Amygdala (tissue), 56 donors: ENCODE measurements around the gene FRMD5.
"Not testable (repeated sequence)": the region's sequence is repeated elsewhere in the genome, so short reads cannot be mapped to it uniquely, and the experiment has no call there.

ENCODE experiments used
- DNase-seq, 56 donors: peaks; one replicate each; lab custom pipeline; 2025; lab: John Stamatoyannopoulos, UW

Gene FRMD5

DNA sequence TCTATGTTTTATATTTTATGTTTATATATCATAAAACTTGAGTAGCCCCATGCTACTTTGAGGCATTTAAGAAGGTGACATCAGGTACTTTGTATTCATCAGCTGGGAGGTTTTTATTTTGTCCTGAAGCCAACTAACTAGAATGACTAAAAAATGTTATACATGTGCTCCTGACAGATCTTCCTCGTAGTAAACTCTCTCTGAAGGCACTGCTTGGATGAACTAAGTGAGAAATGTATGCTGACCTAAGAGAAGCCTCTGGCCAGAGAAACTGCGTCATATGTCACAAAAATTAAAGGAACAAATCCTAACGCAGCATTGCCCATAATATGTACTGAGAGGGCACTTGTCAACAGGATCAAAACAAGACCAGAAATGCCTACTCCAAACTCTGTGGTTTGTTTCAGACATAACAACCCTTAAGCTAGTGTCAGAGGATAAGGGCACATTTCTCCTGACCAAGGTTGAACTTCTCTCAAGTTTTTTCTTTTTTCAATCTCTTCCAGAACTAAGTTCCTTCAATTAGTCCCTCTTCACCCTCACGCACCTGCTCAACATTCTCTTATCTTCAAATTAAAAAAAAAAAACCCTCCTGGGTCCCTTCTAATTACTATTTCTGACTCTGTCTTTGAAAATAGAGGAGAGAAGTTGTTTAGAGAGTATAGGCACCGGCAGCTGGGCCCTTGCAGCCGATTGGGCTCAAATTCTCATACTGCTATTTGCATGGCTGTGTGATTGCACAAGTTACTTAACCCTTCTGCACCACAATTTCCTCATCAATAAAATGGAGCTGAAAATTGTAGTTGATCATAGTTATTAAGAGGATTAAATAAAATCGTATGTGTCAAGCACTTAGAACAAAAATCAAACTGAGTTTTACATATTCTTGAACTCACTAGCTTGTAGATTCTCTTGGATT, 159.0 kb downstream of the FRMD5 start:
- DNase-seq: no peak

DNA sequence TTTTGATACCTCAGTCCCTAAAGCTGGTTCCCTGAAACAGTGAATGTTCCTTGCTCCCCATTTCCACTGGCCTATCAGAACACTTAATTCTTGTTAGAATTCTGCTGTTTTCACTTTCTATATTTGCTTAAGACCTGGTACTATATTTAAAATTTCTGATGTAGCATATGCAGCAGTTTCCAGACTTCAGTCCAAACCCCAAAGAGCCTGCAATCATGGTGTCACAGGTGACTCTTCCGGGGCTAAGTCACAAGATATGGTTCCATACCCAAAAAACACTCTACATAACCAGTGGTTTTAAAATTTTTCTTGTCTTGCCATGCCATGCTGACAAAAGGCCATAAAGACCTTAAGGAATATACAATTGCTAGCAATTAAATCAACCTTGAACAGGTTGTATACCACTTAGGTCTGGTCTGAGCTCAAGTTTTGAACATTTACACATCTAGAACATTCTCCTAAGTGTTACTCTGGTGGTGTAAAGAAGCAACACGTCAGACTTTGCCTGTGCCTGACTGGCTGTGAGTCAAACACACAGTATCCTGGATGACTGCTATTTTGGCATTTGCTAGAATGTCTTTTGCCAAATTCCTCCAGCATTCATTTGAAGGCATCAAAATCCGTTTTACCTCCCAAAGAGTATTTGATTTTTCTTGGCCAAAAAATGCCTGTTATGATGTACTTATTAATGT, 160.0 kb downstream of the FRMD5 start:
- no peak for DNase-seq

DNA sequence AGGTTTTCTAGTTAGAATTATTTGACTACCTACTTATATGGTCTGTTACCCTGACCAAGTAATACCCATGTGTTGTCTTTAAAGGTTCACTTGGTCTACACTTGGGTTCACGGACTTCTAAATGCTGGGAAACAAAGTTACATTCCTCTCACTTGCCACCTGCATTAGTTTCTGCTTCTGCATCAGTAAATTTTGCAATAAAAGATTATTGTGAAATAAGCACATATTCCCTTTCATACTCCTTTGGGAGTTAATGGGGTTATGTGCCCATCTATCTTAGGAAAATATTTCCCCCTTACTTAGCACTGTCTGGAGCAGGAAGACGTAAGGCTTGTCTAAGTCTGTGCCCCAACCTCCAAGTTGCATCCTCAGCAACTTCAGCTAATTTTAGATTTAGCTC, 160.7 kb downstream of the FRMD5 start:
- no peak for DNase-seq

DNA sequence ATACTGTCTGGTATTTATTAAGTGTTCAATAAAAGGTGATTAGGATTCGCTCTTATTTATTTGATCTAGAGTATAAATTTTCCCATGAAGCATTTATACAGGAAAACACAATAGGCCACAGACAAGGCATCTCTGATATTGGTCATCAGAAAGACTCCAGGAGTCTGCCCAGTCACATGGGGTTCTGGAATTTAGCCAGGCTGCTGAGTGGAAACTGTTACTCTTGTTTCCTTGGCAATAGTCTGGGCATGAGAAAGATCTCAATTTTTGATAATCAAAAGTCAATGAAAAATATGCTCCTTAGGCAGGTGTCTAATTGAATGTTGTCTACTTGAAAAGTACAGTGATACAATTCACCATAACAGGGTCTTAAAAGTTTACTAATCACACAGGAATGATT, 161.2 kb downstream of the FRMD5 start:
- peak in 14 of 56 donors; percentile 1 to 55 (median 8) for DNase-seq

DNA sequence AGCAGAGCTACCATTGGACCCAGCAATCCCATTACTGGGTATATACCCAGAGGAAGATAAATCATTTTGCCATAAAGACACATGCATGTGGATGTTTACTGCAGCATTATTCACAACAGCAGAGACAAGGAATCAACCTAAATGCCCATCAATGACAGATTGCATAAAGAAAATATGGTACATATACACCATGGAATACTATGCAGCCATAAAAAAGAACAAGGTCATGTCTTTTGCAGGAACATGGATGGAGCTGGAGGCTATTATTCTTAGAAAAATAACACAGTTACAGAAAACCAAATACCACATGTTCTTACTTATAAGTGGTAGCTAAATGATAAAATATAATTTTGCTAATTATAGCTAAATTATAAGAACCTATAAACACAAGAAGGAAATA, 162.3 kb downstream of the FRMD5 start:
- DNase-seq: not testable (repeated sequence)

DNA sequence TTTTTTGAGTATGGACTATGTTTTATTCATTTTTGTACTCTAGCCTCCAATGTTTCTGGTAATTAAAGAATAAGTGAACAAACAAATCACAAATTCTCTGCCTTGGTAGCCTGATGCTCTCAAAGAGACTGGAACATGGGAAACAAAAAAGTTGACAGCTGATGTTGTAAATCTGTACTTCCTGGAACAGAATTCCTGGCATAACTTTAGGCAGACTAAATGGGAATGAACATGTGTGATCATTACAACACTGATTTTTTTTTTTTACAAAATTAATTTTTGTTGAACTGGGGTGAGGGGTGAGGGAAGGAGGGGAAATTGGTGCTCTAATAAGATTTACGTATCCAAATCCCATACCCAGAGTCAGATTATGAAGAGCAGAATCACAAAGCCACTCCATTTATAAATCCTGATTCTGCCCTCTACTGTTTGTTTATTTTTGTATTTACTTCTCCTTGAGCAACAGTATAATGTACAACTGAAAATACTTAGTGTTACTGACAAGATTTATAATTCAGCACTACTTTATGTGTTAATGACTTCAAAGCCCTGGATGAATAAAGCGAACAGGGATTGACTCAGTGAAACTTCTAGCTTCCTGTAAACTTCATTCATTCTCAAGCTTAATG, 165.0 kb downstream of the FRMD5 start:
- no peak for DNase-seq

DNA sequence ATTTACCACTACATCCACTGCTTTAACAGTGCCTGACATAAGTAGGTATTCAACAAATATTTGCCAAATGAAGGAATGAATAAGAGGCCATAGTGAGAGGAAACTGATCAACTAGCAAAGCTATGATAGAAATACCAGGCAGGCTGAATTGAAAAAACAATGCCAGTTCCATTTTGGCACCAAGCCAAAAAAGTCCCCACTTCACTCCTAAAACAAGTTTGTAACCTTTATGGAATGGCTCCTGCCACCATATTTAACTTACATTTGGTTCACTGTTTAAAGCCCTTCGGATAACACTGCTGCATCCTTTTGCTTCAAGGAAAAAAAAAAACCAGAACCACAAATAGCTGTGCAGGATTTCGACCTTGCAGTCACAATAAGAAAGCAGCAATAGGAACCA, 166.1 kb downstream of the FRMD5 start:
- peak in 1 of 56 donors; percentile 11 for DNase-seq

DNA sequence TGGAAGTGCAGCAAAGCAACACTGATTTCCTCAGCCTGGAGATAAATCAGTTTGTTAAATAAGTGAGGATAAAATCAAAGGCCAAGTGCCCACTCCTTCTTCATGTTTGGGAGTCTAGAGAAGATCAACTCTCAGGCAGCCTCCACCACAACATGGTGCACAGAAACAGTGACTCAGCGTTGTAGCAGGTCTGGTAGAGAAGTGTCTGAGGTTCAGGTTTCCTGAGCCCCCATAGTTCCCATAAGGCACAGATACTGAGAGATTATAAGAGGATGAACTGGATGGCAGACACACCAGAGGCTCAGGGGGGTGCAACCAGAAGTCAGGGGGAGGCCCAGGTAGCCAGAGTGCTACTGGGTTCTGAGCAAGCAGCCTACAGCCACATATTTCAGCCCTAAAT, 166.7 kb downstream of the FRMD5 start:
- no peak for DNase-seq

DNA sequence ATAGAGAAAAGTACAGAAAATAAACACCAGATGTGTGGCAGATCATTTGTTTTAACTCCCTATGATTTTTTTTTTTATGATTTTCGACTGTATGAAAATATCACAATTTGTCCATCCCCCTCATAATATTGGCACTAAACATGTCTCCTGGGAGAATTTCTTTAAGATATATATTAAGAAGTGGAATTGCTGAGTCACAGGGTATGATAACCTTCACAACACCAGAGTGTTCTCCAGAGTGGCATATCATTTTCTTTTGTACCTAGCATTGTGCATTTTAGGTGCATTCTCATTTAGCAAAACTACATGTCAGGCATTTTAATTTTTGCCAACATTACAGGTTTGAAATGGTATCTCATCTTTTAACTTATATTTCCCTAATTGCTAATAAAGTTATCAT, 170.9 kb downstream of the FRMD5 start:
- DNase-seq: no peak

DNA sequence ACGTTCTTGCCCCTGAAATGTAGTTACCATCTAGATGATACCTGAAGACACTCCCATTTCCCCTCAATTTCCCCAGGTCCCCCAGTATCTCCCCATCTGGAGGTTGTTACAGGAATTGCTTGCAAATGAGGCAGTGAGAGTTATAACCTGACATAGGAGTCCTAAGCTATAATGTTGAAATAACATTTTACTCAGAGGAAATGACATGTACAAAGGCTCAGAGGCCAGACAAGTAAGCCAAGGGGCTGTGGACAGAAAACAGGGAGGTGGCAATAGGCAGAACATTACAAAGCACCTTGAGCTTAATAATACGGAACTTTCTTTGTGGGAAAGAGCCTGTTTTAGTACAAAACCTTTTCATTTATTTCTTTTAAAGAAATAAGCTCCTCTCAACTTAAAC, 171.9 kb downstream of the FRMD5 start:
- DNase-seq: no peak

DNA sequence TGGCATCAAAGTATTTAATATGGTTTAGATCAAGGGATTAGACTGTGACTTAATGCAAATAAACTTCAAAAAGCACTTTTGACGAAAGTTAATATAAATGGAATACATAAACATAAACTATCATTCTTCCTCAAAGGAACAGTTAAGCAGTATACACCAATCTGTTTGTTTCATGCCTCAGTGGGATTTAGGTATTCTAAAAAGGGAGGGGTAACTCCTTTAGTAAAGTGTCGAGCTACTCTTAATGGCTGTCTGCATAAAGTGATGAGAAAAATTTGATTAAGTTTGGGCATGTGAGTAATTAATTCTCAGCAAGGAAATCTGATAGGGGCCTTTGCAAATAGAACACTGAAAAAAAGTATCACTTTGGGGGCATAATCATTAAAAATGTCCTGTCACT, 176.9 kb downstream of the FRMD5 start:
- no peak for DNase-seq

DNA sequence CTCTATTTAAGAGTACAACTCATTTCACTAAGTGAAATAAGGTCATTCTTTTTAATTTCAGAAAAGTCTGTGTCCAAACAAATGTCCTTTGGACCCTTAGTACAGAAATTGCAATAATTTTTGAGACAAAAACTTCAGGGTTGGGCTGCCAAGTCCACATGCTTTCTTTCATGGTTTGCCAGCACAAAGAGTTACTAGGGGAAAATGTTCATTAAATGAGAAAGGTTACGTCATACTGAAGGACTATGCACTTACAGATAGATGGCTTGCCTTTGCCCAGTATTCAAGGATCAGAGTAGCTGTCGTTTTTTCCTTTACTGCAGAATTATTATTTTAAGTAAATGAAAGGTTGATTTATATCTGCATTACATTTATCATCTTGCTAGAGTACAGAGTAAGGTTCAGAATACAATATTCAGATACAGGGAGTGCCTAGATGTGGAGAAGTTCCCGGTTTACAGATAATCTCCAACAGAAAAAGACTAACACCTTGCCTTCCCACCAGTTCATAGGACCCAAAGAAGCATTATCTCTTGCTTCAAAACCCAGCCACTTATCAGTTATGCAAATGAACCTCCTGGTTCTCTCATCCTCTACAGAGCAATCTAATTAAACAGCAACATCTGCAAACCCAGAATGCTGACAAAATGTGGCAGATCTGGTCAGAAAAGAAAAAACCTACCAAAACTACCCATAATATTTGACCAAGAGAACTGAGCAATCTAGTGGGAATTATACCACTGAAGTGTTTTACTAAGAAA, 179.3 kb downstream of the FRMD5 start:
- DNase-seq: no peak

DNA sequence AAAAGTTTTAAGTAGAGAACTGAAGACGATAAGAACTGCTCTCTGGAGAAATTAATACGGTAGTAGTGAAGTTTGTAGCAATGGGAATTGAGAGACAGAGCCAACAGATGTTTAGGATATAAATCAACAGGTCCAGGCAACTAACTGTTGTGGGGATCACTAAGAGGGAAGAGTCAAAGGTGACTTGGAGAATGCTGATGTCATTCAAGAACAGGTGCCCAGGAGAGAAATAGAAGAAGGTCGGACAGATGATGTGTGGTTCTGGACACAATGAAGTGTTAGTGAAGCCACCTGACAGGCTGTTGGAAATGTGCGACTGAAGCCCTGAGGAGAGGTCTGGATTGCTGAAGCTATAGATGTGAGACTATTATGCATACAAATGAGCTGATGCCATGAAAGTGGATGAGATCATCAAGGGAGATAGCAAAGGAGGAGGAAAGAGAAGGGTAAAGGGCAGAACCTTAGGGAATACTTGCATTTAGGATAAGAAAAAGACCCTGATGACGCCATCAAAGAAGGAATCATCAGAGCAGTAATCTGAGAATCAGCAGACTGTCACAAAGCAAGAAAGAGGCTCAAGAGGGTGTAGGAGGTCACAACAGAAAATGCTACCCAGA, 183.7 kb downstream of the FRMD5 start:
- DNase-seq: no peak

DNA sequence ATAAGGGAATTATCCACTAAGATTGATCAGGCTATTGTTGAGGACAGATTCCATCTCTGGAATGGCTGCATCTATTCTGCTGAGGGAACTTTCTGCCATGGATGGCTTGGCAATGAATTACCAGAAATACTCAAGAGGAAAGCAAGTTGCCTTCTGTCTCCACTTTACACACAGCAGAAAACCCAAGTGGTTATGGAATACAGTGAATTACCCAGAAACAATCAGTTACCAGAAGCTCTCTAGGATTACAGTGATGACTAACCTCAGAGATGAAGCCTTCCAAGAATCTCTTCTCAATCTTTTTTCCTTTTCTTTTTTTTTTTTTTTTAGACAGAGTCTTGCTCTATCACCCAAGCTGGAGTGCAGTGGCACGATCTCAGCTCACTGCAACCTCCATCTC, 185.0 kb downstream of the FRMD5 start:
- no peak for DNase-seq

DNA sequence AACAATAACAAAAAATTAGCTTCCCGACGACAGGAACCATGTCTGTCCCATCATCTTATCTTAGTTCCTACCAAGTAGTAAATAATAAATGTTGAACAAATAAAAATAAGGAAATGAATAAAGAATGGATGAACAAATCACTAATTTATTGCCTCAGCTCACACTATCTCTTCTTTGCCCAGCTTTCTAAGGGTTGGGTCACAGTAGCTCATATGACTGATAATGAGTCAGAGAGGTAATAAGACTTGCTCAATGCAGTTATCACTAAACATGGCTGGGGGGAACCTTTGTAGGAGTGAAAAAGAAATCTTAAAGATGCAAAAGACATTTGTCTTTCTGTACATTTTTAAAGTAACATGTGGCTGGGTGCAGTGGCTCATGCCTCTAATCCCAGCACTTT, 186.0 kb downstream of the FRMD5 start:
- no peak for DNase-seq

DNA sequence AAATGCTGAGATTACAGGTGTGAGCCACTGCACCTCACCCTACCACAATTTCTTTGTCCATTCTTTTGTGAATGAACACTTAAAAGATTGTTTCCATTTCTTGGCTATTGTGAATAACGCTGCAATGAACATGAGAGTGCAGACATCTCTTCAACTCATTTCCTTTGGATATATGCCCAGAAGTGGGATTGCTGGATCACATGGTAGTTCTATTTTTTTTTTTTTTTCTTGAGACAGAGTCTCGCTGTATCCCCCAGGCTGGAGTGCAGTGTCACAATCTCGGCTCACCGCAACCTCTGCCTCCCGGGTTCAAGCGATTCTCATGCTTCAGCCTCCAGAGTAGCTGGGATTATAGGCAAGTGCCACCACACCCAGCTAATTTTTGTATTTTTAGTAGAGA, 194.8 kb downstream of the FRMD5 start:
- not testable (repeated sequence) for DNase-seq

DNA sequence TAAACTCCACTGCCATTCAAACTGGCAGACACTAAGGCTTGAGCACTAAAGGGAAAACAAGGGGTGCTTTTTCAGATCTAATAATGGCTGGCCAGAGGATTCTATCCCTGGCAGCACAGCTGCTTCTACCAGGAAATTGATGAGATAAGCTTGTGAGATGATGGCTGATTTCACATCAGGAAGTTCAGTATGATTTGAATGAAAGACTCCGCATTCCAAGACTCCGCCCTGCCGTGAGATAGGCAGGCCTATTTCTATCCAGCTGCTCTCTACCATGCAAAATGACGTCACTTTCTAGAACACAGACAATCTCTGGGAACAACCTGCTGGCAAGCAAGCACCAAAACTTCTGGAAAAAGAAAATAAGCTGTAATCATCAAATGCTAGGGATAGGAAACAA, 196.5 kb downstream of the FRMD5 start:
- peak in 11 of 56 donors; percentile 2 to 59 (median 18) for DNase-seq

DNA sequence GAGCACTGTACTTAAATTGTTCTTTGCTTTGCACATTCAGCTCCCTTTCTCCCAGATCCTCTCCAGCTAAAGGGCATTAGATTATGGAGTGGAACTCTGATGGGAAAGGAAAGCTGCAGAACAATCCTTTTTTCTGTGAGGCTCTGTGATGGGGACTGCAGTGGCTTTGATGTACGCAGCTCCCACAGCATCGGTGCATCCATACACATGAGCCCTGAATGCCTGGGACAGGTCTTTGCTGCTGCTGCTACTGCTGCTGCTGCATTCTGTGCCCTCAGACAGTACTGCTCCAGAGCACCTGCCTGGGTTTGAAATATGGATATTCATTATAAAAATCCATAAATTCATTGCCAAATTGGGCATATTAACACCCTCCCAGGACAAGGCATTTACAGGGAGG, 203.9 kb downstream of the FRMD5 start:
- DNase-seq: no peak

DNA sequence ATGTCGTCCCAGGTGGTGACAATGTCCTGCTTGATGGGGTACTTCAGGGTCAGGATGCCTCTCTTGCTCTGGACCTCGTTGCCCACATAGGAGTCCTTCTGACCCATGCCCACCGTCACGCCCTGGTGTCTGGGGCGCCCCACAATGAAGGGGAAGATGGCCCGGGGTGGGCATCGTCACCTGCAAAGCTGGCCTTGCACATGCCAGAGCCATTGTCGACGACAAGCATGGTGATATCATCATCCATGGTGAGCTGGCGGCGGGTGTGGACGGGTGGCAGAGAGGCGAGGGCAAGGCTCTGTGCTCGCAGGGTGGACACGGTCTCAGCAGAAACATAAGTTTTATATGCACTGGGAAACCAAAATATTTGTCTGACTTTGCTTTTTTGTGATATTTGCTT, 205.1 kb downstream of the FRMD5 start:
- no peak for DNase-seq

DNA sequence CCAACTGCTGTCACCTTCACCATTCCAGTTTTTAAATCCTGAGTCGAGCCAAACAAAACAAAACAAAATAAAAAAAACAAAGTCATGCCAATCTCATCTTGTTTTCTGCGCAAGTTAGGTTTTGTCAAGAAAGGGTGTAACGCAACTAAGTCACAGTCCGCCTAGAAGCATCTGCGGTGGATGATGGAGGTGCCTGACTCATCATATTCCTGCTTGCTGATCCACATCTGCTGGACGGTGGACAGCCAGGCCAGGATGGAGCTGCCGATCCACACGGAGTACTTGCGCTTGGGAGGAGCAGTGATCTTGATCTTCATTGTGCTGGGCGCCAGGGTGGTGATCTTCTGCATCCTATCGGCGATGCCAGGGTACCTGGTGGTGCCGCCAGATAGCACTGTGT, 206.2 kb downstream of the FRMD5 start:
- DNase-seq: no peak
